GM23338 (cell line): Measurements from ENCODE around the gene ORM1. TPM values are rescaled to one million over a fixed set of nuclear protein-coding genes. Genes with fewer than 3 reads are reported as not detected.

Experiments
- ATAC-seq: fragments of 200-7000 bp; cut with Tn5 transposase; 3 replicates; pipeline ENCODE4 v1.9.1; 2020
- DNase-seq: peaks from one replicate; pipeline ENCODE4 v3.0.0-alpha.2; 2015; ENCODE audit warnings: low spot score
- H2AFZ ChIP-seq: fragments of 200-600 bp; sonication (generic); 2 replicates; pipeline ENCODE4 v1.8.0; 2016; ENCODE audit warnings: antibody characterized with exemption, mild to moderate bottlenecking, moderate library complexity
- H3F3A ChIP-seq: fragments of 200-600 bp; sonication (generic); replicated peaks from 2 replicates; pipeline ENCODE4 v1.8.0; 2017; ENCODE audit warnings: antibody characterized with exemption, mixed run types, low read depth
- H3K27ac ChIP-seq: fragments of 200-600 bp; sonication (generic); 2 replicates; pipeline ENCODE4 v1.6.1; 2016; ENCODE audit warnings: low read depth
- H3K27me3 ChIP-seq: fragments of 200-600 bp; sonication (generic); 2 replicates; pipeline ENCODE4 v1.8.0; 2016; ENCODE audit warnings: mild to moderate bottlenecking, mixed run types, moderate library complexity; ENCODE audit not compliant: insufficient read depth
- H3K36me3 ChIP-seq: fragments of 200-600 bp; sonication (generic); 2 replicates; pipeline ENCODE4 v1.8.0; 2016; ENCODE audit warnings: mild to moderate bottlenecking; ENCODE audit not compliant: insufficient read depth
- H3K4me1 ChIP-seq: fragments of 200-600 bp; sonication (generic); 2 replicates; pipeline ENCODE4 v1.8.0; 2016; ENCODE audit warnings: mild to moderate bottlenecking, moderate library complexity; ENCODE audit not compliant: insufficient read depth
- H3K4me2 ChIP-seq: fragments of 200-600 bp; sonication (generic); 2 replicates; pipeline ENCODE4 v1.7.1; 2017; ENCODE audit warnings: mixed run types
- H3K4me3 ChIP-seq: fragments of 200-600 bp; sonication (generic); 2 replicates; pipeline ENCODE4 v1.6.1; 2016; ENCODE audit warnings: mixed run types
- H3K79me2 ChIP-seq: fragments of 200-600 bp; sonication (generic); replicated peaks from 2 replicates; pipeline ENCODE4 v1.8.0; 2017; ENCODE audit warnings: mild to moderate bottlenecking; ENCODE audit not compliant: insufficient read depth
- H3K9me2 ChIP-seq: fragments of 200-600 bp; sonication (generic); 2 replicates; pipeline ENCODE4 v1.8.0; 2017; ENCODE audit not compliant: insufficient read depth
- H4K20me1 ChIP-seq: fragments of 200-600 bp; sonication (generic); replicated peaks from 2 replicates; pipeline ENCODE4 v1.8.0; 2017; ENCODE audit warnings: mild to moderate bottlenecking; ENCODE audit not compliant: insufficient read depth
- H3K27ac Mint-ChIP-seq: 2 replicates; pipeline ENCODE4 v1.8.0; 2020; ENCODE audit warnings: inconsistent platforms, mild to moderate bottlenecking, moderate library complexity, mixed read lengths
- H3K27me3 Mint-ChIP-seq: 3 replicates; pipeline ENCODE4 v1.8.0; 2022; ENCODE audit warnings: low read depth, mild to moderate bottlenecking, moderate library complexity, mixed read lengths, inconsistent platforms; ENCODE audit not compliant: insufficient read depth, poor library complexity
- H3K36me3 Mint-ChIP-seq: 3 replicates; pipeline ENCODE4 v1.8.0; 2021; ENCODE audit warnings: low read depth, mild to moderate bottlenecking, inconsistent platforms, moderate library complexity, mixed read lengths
- H3K4me1 Mint-ChIP-seq: 3 replicates; pipeline ENCODE4 v1.8.0; 2020; ENCODE audit warnings: mild to moderate bottlenecking, inconsistent platforms, mixed read lengths
- H3K4me3 Mint-ChIP-seq: 3 replicates; pipeline ENCODE4 v1.8.0; 2021; ENCODE audit warnings: moderate library complexity, mild to moderate bottlenecking, inconsistent platforms, mixed read lengths
- H3K9me3 Mint-ChIP-seq: 3 replicates; pipeline ENCODE4 v1.8.0; 2020; ENCODE audit warnings: moderate library complexity, mild to moderate bottlenecking, inconsistent platforms, mixed read lengths
- ETS1 ChIP-seq: IDR thresholded peaks from 2 replicates; pipeline ENCODE4 v1.6.1; 2016; ENCODE audit warnings: antibody characterized with exemption
- EZH2phosphoT487 ChIP-seq: fragments of 200-600 bp; sonication (generic); IDR thresholded peaks from one replicate; pipeline ENCODE4 v1.8.1; 2018; ENCODE audit warnings: antibody characterized with exemption; ENCODE audit not compliant: unreplicated experiment
- JUNB ChIP-seq: IDR thresholded peaks from one replicate; pipeline ENCODE4 v1.6.1; 2016; ENCODE audit warnings: antibody characterized with exemption; ENCODE audit not compliant: unreplicated experiment
- POLR2AphosphoS5 ChIP-seq: IDR thresholded peaks from 2 replicates; pipeline ENCODE4 v1.6.1; 2016; ENCODE audit warnings: antibody characterized with exemption, low read depth
- ZNF331 ChIP-seq: fragments of 250-450 bp; sonication (Bioruptor Pico); IDR thresholded peaks from 2 replicates; pipeline ENCODE4 v1.5.0; 2020; ENCODE audit warnings: low read depth, mild to moderate bottlenecking, moderate library complexity
- polyA plus RNA-seq: library from polyadenylated mRNA; unstranded; fragments of >200 nt; fragmentation: Nextera tagmentation; extraction: Ambion mirVana; gene quantifications from 2 replicates; pipeline ENCODE4 v1.2.1, GENCODE V29; 2016
- total RNA-seq: library from RNA; depleted of rRNA; stranded (reverse); fragments of >200 nt; shearing (Covaris generic); gene quantifications from 2 replicates; pipeline ENCODE4 v1.2.3, GENCODE V29; 2014
- TF ChIP-seq, protein P1 (sequence below): IDR thresholded peaks from one replicate; pipeline ENCODE4 v1.6.1; 2018; ENCODE audit warnings: antibody characterized with exemption; ENCODE audit not compliant: unreplicated experiment
- TF ChIP-seq, protein P2 (sequence below), 2 experiments: fragments of 200-600 bp in 1 of 2; sonication (generic) in 1 of 2; conservative IDR thresholded peaks; 2 replicates each; pipeline versions ENCODE4 v1.5.1 to v1.6.1; 2016 to 2017; ENCODE audit warnings: antibody characterized with exemption in 2 of 2, low read depth in 2 of 2, mild to moderate bottlenecking in 2 of 2, moderate library complexity in 1 of 2

ORM1 gene
- total and polyA plus RNA-seq, 2 experiments from 2014 or later = not detected

DNA sequence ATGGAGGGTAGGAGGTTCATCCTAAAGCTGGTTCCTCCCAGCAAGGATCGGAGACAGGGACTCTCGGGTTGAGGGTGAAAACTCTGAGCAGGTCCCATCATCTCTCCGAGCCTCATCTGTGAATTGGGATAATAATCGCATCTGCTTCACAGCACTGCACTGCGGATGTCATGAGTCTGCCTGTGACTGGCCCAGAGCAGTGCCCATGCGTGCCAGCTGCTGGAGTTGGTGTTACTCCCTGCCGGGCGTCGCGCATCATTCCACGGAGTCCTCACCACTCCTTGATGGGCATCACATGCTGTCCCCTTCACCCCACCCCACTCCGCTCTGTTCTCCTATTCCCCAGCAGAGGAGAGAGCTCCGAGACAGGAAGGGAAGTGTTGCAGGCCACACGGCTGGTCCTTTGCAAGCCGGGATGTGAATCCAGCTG, 35.1 kb upstream of the ORM1 start (continued):
- no peak for TF ChIP-seq ETS1
- no peak for TF ChIP-seq JUNB
- TF ChIP-seq POLR2AphosphoS5 = no peak
- TF ChIP-seq EZH2phosphoT487 = no peak

GRCh38 chr9:114288193-114289091, 34.5 kb upstream of the ORM1 start:
- Histone ChIP-seq H3K79me2 (no peaks in the 10 kb centered on the region), H3K4me1 (peaks cover 7% of the 10 kb centered on the region), H3K27me3 (no peaks in the 10 kb centered on the region), H3K9me2 (no peaks in the 10 kb centered on the region), H3K4me3 (no peak overlapping the region), H3F3A (no peaks in the 10 kb centered on the region), H2AFZ (no peak overlapping the region), H3K27ac (no peak overlapping the region), H3K36me3 (peaks cover 12% of the 10 kb centered on the region; the same call in 1 of the 2 replicates), H3K4me2 (no peak overlapping the region), H4K20me1 (no peaks in the 10 kb centered on the region)
- H3K27ac Mint-ChIP-seq = peak overlapping the region; percentile 81; the same call in 1 of the 2 replicates
- peaks cover 23% of the 10 kb centered on the region for H3K4me1 Mint-ChIP-seq
- no peak overlapping the region for H3K4me3 Mint-ChIP-seq
- ATAC-seq (peak; percentile 61), DNase-seq (peak; percentile 73)
- H3K9me3 Mint-ChIP-seq = no peaks in the 10 kb centered on the region; the same call in 2 of the 3 replicates
- H3K27me3 Mint-ChIP-seq = no peaks in the 10 kb centered on the region
- TF ChIP-seq EZH2phosphoT487 = no peak
- H3K36me3 Mint-ChIP-seq = peaks cover 15% of the 10 kb centered on the region

DNA sequence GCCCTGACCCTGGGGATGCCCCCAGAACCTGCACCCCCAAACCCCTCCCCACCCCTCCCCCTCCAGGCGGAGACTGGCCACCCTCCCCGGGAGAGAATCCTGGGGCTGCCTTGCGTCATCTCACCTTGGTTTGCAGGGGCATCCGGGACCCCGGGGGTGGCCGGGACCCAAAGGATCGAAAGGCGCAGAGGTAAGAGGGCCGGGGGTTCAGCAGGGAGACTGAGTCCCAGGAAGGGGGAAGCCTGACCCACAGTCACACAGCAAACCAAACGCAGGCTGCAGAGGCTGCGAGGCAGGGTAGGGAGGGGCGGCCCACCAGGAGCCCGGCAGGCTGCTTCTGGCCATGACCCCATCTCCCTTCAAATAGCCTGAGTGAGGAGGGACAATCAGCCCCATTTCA, 33.8 kb upstream of the ORM1 start:
- Mint-ChIP-seq H3K27me3 (no peaks in the 10 kb centered on the region), H3K4me3 (no peak overlapping the region)
- no peak for DNase-seq
- TF ChIP-seq, protein P1, sequence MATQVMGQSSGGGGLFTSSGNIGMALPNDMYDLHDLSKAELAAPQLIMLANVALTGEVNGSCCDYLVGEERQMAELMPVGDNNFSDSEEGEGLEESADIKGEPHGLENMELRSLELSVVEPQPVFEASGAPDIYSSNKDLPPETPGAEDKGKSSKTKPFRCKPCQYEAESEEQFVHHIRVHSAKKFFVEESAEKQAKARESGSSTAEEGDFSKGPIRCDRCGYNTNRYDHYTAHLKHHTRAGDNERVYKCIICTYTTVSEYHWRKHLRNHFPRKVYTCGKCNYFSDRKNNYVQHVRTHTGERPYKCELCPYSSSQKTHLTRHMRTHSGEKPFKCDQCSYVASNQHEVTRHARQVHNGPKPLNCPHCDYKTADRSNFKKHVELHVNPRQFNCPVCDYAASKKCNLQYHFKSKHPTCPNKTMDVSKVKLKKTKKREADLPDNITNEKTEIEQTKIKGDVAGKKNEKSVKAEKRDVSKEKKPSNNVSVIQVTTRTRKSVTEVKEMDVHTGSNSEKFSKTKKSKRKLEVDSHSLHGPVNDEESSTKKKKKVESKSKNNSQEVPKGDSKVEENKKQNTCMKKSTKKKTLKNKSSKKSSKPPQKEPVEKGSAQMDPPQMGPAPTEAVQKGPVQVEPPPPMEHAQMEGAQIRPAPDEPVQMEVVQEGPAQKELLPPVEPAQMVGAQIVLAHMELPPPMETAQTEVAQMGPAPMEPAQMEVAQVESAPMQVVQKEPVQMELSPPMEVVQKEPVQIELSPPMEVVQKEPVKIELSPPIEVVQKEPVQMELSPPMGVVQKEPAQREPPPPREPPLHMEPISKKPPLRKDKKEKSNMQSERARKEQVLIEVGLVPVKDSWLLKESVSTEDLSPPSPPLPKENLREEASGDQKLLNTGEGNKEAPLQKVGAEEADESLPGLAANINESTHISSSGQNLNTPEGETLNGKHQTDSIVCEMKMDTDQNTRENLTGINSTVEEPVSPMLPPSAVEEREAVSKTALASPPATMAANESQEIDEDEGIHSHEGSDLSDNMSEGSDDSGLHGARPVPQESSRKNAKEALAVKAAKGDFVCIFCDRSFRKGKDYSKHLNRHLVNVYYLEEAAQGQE = no peak
- no peak for TF ChIP-seq ZNF331 (CRISPR knock-in tag)
- TF ChIP-seq, protein P2, sequence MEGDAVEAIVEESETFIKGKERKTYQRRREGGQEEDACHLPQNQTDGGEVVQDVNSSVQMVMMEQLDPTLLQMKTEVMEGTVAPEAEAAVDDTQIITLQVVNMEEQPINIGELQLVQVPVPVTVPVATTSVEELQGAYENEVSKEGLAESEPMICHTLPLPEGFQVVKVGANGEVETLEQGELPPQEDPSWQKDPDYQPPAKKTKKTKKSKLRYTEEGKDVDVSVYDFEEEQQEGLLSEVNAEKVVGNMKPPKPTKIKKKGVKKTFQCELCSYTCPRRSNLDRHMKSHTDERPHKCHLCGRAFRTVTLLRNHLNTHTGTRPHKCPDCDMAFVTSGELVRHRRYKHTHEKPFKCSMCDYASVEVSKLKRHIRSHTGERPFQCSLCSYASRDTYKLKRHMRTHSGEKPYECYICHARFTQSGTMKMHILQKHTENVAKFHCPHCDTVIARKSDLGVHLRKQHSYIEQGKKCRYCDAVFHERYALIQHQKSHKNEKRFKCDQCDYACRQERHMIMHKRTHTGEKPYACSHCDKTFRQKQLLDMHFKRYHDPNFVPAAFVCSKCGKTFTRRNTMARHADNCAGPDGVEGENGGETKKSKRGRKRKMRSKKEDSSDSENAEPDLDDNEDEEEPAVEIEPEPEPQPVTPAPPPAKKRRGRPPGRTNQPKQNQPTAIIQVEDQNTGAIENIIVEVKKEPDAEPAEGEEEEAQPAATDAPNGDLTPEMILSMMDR (conservative IDR thresholded peaks at IDR 0.05; ENCODE audit: low read depth in 2 of 2) = no peak

More for the DNA sequence above, 33.8 kb upstream of the ORM1 start:
- H3K27ac Mint-ChIP-seq = no peak overlapping the region
- no peaks in the 10 kb centered on the region for H3K27me3 ChIP-seq
- peaks cover 7% of the 10 kb centered on the region for H3K4me1 ChIP-seq
- H3K9me2 ChIP-seq = no peaks in the 10 kb centered on the region
- H4K20me1 ChIP-seq = no peaks in the 10 kb centered on the region
- no peaks in the 10 kb centered on the region for H3F3A ChIP-seq
- H3K4me3 ChIP-seq = no peak overlapping the region
- H3K4me2 ChIP-seq = no peak overlapping the region
- no peaks in the 10 kb centered on the region; the same call in 1 of the 3 replicates for H3K9me3 Mint-ChIP-seq
- H3K36me3 ChIP-seq = peaks cover 12% of the 10 kb centered on the region; the same call in 1 of the 2 replicates
- peaks cover 19% of the 10 kb centered on the region for H3K36me3 Mint-ChIP-seq
- no peak overlapping the region for H2AFZ ChIP-seq
- no peak overlapping the region for H3K27ac ChIP-seq
- ATAC-seq = no peak
- peaks cover 23% of the 10 kb centered on the region for H3K4me1 Mint-ChIP-seq
- no peaks in the 10 kb centered on the region for H3K79me2 ChIP-seq
